Pancreas (tissue), 10 donors: ENCODE measurements around the gene SNRK. TPM values are rescaled to one million over a fixed set of nuclear protein-coding genes. Genes with fewer than 3 reads are reported as not detected.

Experiments
- ATAC-seq, 4 donors: fragments of 200-7000 bp; cut with Tn5 transposase; one replicate each; pipeline versions ENCODE4 v1.8.0 to v1.9.1; 2020; ENCODE audit warnings: mild to moderate bottlenecking in 4 of 4, moderate library complexity in 4 of 4
- DNase-seq, 6 donors: peaks; one replicate each; pipeline ENCODE4 v3.0.0-alpha.2; 2020
- FAIRE-seq: peaks from 2 replicates; lab custom pipeline; 2012; peaks lifted over from hg19 to GRCh38; lab: Jason Lieb, UNC
- H3K27ac ChIP-seq, 4 donors: fragments of 200-600 bp; sonication (generic); 1 replicate in 3 of 4; 2 replicates in 1 of 4; pipeline versions ENCODE4 v1.5.0 to v1.8.0; 2020
- H3K27me3 ChIP-seq, 4 donors: fragments of 200-600 bp; one replicate each; pipeline ENCODE4 v1.8.0; 2021
- H3K36me3 ChIP-seq, 3 donors: fragments of 200-600 bp; sonication (generic) in 1 of 3; one replicate each; pipeline versions ENCODE4 v1.5.0 to v1.8.0; 2020 to 2021
- H3K4me1 ChIP-seq, 3 donors: fragments of 200-600 bp; one replicate each; pipeline ENCODE4 v1.8.0; 2021
- H3K4me3 ChIP-seq, 4 donors: fragments of 200-600 bp; sonication (generic) in 2 of 4; one replicate each; pipeline versions ENCODE4 v1.5.0 to v1.8.0; 2020 to 2021
- H3K9me3 ChIP-seq, 4 donors: fragments of 200-600 bp; one replicate each; pipeline ENCODE4 v1.8.0; 2021
- CTCF ChIP-seq, 4 donors: fragments of 200-600 bp; sonication (generic) in 3 of 4; IDR thresholded peaks; one replicate each; pipeline versions ENCODE4 v1.5.0 to v1.8.0; 2021; ENCODE audit warnings: antibody characterized with exemption in 4 of 4
- WGBS, 2 donors: extraction: QIAGEN DNeasy Blood & Tissue Kit; methylation state at CpG; one replicate each; pipeline ENCODE4 v1.1.7; 2013; 5-methylcytosine and 5-hydroxymethylcytosine counted together
- intact Hi-C, 3 donors: fragments of 100-400 bp; cut with DNase I; formaldehyde crosslinking; loops; one replicate each; pipeline versions ENCODE4 v1.11.1 to v1.14.2; 2022
- polyA plus RNA-seq, 2 donors: library from polyadenylated mRNA; stranded (reverse); fragments of 200-250 nt; gene quantifications; one replicate each; pipeline ENCODE4 v1.2.3, GENCODE V29; 2013
- total RNA-seq, 6 donors: library from RNA; stranded (reverse); fragmentation: NEBNext Ultra II Directional in 4 of 6; extraction: Animal tissue kit (Norgen Biotek cat#: 25700) in 4 of 6; gene quantifications; one replicate each; pipeline versions ENCODE4 v1.2.1 to v1.2.4, GENCODE V29; 2021 to 2023
- donor health status: healthy with polysubstance abuse.
- donor health status: DM: no; HTN: no; CAD: no; lungs with moderate emphysema.
- donor health status: DM: no; HTN: no; CAD: no.
- donor health status: control.
- donor health status: control.
- donor health status: Bipolar disorder and iron deficiency.
- donor health status: DM: yes; HTN: yes; CAD: no.
- donor health status: DM: no; HTN: no; CAD: no.
- donor health status: DM: no; HTN: no; CAD: no.
- donor health status: DM: yes; HTN: yes; CAD: no.

The SNRK gene
- total and polyA plus RNA-seq, 8 donors = 6.3 to 24.2 (median 17.2) TPM

GRCh38 chr3:43266995-43267394 is 19.3 kb upstream of the SNRK start:
- Histone ChIP-seq H3K4me3 (no peak overlapping the region), H3K27ac (no peak overlapping the region), H3K36me3 (no peaks in the 10 kb centered on the region), H3K4me1 (no peaks in the 10 kb centered on the region), H3K27me3 (no peaks in the 10 kb centered on the region), H3K9me3 (no peaks in the 10 kb centered on the region)
- FAIRE-seq = no peak
- no peak for TF ChIP-seq CTCF (IDR thresholded peaks at IDR 0.05)
- ATAC-seq = no peak
- no peak for DNase-seq
- WGBS, 2 donors = 81 to 84% methylated on average over 1 of the region's 1 CpG
- intact Hi-C loops = no loop called here

- no peaks in the 10 kb centered on the region for H3K36me3 ChIP-seq
- TF ChIP-seq CTCF (IDR thresholded peaks at IDR 0.05) = no peak
- no peaks in the 10 kb centered on the region for H3K9me3 ChIP-seq
- H3K4me1 ChIP-seq = no peaks in the 10 kb centered on the region
- no peaks in the 10 kb centered on the region for H3K27me3 ChIP-seq
- DNase-seq = no peak
- H3K27ac ChIP-seq = no peak overlapping the region
- WGBS, 2 donors = 87 to 100% methylated on average over 1 of the region's 1 CpG
- ATAC-seq = no peak
- no peak overlapping the region for H3K4me3 ChIP-seq
- intact Hi-C loops = no loop called here
- no peak for FAIRE-seq
Observed at GRCh38 chr3:43268636-43269035, 17.7 kb upstream of the SNRK start.

GRCh38 chr3:43270078-43270477 is 16.3 kb upstream of the SNRK start:
- H3K9me3 ChIP-seq = no peaks in the 10 kb centered on the region

GRCh38 chr3:43273416-43273815 is 12.9 kb upstream of the SNRK start:
- no peaks in the 10 kb centered on the region for H3K36me3 ChIP-seq
- ATAC-seq = no peak
- H3K27ac ChIP-seq = no peak overlapping the region
- TF ChIP-seq CTCF (IDR thresholded peaks at IDR 0.05) = no peak
- H3K27me3 ChIP-seq = no peaks in the 10 kb centered on the region
- DNase-seq = no peak
- intact Hi-C loops = no loop called here
- 73 to 88% methylated on average over 2 of the region's 2 CpGs for WGBS, 2 donors
- H3K4me3 ChIP-seq = no peak overlapping the region
- H3K9me3 ChIP-seq = no peaks in the 10 kb centered on the region
- no peaks in the 10 kb centered on the region for H3K4me1 ChIP-seq
- no peak for FAIRE-seq

More at GRCh38 chr3:43270078-43270477, 16.3 kb upstream of the SNRK start:
- no peak for TF ChIP-seq CTCF (IDR thresholded peaks at IDR 0.05)
- Histone ChIP-seq H3K27me3 (no peaks in the 10 kb centered on the region), H3K4me3 (no peak overlapping the region), H3K4me1 (no peaks in the 10 kb centered on the region), H3K27ac (no peak overlapping the region), H3K36me3 (no peaks in the 10 kb centered on the region)
- intact Hi-C loops = no loop called here
- 82 to 93% methylated on average over 2 of the region's 2 CpGs for WGBS, 2 donors
- no peak for ATAC-seq
- no peak for DNase-seq
- no peak for FAIRE-seq

- no peaks in the 10 kb centered on the region for H3K27me3 ChIP-seq
- TF ChIP-seq CTCF (IDR thresholded peaks at IDR 0.05) = no peak
- H3K9me3 ChIP-seq = no peaks in the 10 kb centered on the region
- no peaks in the 10 kb centered on the region for H3K4me1 ChIP-seq
- DNase-seq = no peak
- intact Hi-C loops = no loop called here
- ATAC-seq = no peak
- no peak overlapping the region for H3K4me3 ChIP-seq
- FAIRE-seq = no peak
- H3K36me3 ChIP-seq = no peaks in the 10 kb centered on the region
- H3K27ac ChIP-seq = no peak overlapping the region
Observed at GRCh38 chr3:43279082-43279481, 7.3 kb upstream of the SNRK start.
